Measurements from ENCODE around the gene BLVRA.
"Not testable (repeated sequence)": the region's sequence is repeated elsewhere in the genome, so short reads cannot be mapped to it uniquely, and the experiment has no call there.

The BLVRA gene

GRCh38 chr7:43823941-43824340 lies 65.5 kb downstream of the BLVRA start:
- no peak overlapping the region for H3K4me3 Mint-ChIP-seq
- no peak for DNase-seq
- H3K27me3 Mint-ChIP-seq, result peaks cover 60% of the 10 kb centered on the region
- H3K4me1 Mint-ChIP-seq, result no peaks in the 10 kb centered on the region
- H3K27ac Mint-ChIP-seq, result no peak overlapping the region
- CTCF ChIA-PET, result interaction anchor here (1.0 to 1.5 kb wide), 2 partner anchors 14 to 242 kb away, joined by 4 to 5 read pairs; no protein-coding TSS in a partner anchor
- no peaks in the 10 kb centered on the region for H3K9me3 Mint-ChIP-seq
- H3K36me3 Mint-ChIP-seq, result no peaks in the 10 kb centered on the region

DNA sequence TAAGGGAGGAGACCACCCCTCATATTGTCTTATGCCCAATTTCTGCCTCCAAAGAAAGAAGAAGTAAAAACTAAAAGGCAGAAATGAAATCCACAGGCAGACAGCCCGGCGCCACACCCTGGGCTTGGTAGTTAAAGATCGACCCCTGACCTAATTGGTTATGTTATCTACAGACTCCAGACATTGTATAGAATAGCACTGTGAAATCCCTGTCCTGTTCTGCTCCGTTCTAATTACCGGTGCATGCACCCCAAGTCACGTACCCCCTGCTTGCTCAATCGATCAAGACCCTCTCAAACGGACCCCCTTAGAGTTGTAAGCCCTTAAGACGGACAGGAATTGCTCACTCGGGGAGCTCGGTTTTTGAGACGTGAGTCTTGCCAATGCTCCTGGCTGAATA lies 66.0 kb downstream of the BLVRA start:
- peaks cover 62% of the 10 kb centered on the region for H3K27me3 Mint-ChIP-seq
- H3K9me3 Mint-ChIP-seq, H3K27ac Mint-ChIP-seq, H3K4me1 Mint-ChIP-seq, DNase-seq, H3K36me3 Mint-ChIP-seq, H3K4me3 Mint-ChIP-seq: not testable (repeated sequence)
- CTCF ChIA-PET, result interaction anchor here (1.0 to 1.5 kb wide), 3 partner anchors 13 to 242 kb away, joined by 4 to 5 read pairs (median 4); no protein-coding TSS in a partner anchor

- CTCF ChIA-PET, result interaction anchor here (0.8 to 1.5 kb wide), 3 partner anchors 9 to 243 kb away, joined by 3 to 5 read pairs (median 4); no protein-coding TSS in a partner anchor
- Mint-ChIP-seq H3K27ac (no peak overlapping the region), H3K4me3 (no peak overlapping the region), H3K27me3 (peaks cover 64% of the 10 kb centered on the region), H3K9me3 (no peaks in the 10 kb centered on the region), H3K4me1 (no peaks in the 10 kb centered on the region), H3K36me3 (no peaks in the 10 kb centered on the region)
- no peak for DNase-seq
These were observed 66.5 kb downstream of the BLVRA start for GRCh38 chr7:43824963-43825362.

GRCh38 chr7:43825391-43825808 lies 66.9 kb downstream of the BLVRA start:
- CTCF ChIA-PET, result interaction anchor here (0.8 to 1.5 kb wide), 3 partner anchors 9 to 243 kb away, joined by 3 to 5 read pairs (median 4); no protein-coding TSS in a partner anchor
- H3K9me3 Mint-ChIP-seq, result no peaks in the 10 kb centered on the region
- DNase-seq, result no peak
- H3K36me3 Mint-ChIP-seq, result no peaks in the 10 kb centered on the region
- peaks cover 61% of the 10 kb centered on the region for H3K27me3 Mint-ChIP-seq
- no peak overlapping the region for H3K27ac Mint-ChIP-seq
- no peak overlapping the region for H3K4me3 Mint-ChIP-seq
- H3K4me1 Mint-ChIP-seq, result no peaks in the 10 kb centered on the region

DNA sequence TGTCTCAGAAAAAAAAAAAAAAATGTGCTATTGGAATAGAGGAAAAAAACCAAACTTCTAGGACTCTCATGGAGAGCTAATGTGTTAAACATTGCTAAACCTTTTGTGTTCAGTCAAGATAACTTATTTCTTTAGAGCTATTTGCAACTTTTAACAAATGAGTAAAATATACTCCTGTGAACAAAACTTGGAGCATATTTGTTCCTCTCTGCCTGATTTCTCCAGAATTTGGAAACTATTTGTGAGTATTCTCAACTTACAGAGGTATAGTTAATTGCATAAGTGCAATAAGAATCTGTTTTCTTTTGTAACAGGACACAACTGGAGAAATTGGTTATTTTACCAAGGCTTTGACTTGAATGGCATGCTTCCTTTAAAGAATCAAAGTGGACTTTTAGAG lies 72.4 kb downstream of the BLVRA start:
- H3K27ac Mint-ChIP-seq, H3K36me3 Mint-ChIP-seq, H3K4me3 Mint-ChIP-seq, H3K9me3 Mint-ChIP-seq, DNase-seq, CTCF ChIA-PET: not testable (repeated sequence)
- Mint-ChIP-seq H3K4me1 (peaks cover 15% of the 10 kb centered on the region), H3K27me3 (peaks cover 39% of the 10 kb centered on the region)

- peak; percentile 40 for DNase-seq
- Mint-ChIP-seq H3K4me1 (peaks cover 21% of the 10 kb centered on the region), H3K27me3 (peaks cover 36% of the 10 kb centered on the region), H3K4me3 (peak overlapping the region; percentile 60), H3K9me3 (peaks cover 3% of the 10 kb centered on the region), H3K27ac (peak overlapping the region; percentile 61), H3K36me3 (peaks cover 2% of the 10 kb centered on the region)
- CTCF ChIA-PET, result interaction anchor here (0.6 to 2.5 kb wide), 4 partner anchors 9 to 328 kb away, joined by 3 to 7 read pairs (median 4); partner anchors contain the start of gene STK17A
These were observed 76.2 kb downstream of the BLVRA start for GRCh38 chr7:43834463-43835251.

GRCh38 chr7:43838201-43838658 lies 79.8 kb downstream of the BLVRA start:
- Mint-ChIP-seq H3K27ac (no peak overlapping the region), H3K4me1 (peaks cover 21% of the 10 kb centered on the region), H3K9me3 (no peaks in the 10 kb centered on the region), H3K4me3 (no peak overlapping the region), H3K36me3 (no peaks in the 10 kb centered on the region), H3K27me3 (peaks cover 38% of the 10 kb centered on the region)
- CTCF ChIA-PET, result interaction anchor here (0.6 to 4.0 kb wide), 38 partner anchors 9 to 1897 kb away, joined by 3 to 47 read pairs (median 4); partner anchors contain the start of genes BLVRA, COA1, MRPL32 and PSMA2
- DNase-seq, result no peak

GRCh38 chr7:43843296-43843695 lies 84.8 kb downstream of the BLVRA start:
- no peaks in the 10 kb centered on the region for H3K36me3 Mint-ChIP-seq
- H3K9me3 Mint-ChIP-seq, result no peaks in the 10 kb centered on the region
- DNase-seq, result no peak
- peaks cover 29% of the 10 kb centered on the region for H3K27me3 Mint-ChIP-seq
- H3K4me3 Mint-ChIP-seq, result no peak overlapping the region
- peaks cover 6% of the 10 kb centered on the region for H3K4me1 Mint-ChIP-seq
- H3K27ac Mint-ChIP-seq, result no peak overlapping the region
- CTCF ChIA-PET, result no interaction called here

DNA sequence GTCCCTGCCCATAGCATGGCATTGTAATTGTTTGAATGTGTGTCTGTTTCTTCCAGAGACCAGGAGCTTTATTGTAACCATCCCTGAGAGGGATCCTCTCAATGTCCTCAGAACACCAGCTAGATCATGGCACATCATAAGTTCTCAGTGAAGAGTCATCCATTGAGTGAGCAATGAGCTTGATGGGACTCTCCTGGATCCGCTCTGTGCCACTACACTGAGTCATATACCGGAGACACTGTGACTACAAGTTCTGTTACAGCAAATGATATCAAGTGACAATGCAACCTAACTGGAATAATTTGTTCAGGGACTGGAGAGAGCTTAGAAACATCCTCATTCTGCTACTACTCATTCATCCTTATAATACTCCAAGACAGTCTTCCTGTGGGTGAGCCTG lies 85.8 kb downstream of the BLVRA start:
- DNase-seq, result no peak
- CTCF ChIA-PET, result no interaction called here
- Mint-ChIP-seq H3K27ac (no peak overlapping the region), H3K36me3 (no peaks in the 10 kb centered on the region), H3K9me3 (no peaks in the 10 kb centered on the region), H3K27me3 (peaks cover 23% of the 10 kb centered on the region), H3K4me1 (no peaks in the 10 kb centered on the region), H3K4me3 (no peak overlapping the region)

DNA sequence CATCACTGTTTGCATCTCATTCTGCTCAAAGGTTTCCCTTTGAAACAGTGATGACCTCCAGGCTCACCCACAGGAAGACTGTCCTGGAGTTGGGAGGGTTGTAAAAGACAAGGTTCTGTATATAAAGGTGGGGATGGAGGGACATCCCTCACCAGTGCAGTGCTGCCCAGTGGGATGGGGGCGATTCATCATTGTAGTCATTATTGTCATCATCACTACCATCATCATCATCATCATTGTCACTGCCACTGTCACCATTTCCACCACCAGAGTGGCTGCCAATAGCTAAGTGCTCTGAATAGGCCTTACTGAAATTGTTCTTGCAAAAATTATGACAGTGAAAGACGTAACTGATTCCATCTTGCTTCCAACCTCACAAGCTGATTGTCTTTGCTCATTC lies 86.2 kb downstream of the BLVRA start:
- CTCF ChIA-PET, result no interaction called here
- peaks cover 23% of the 10 kb centered on the region for H3K27me3 Mint-ChIP-seq
- no peak overlapping the region for H3K4me3 Mint-ChIP-seq
- no peaks in the 10 kb centered on the region for H3K36me3 Mint-ChIP-seq
- no peak overlapping the region for H3K27ac Mint-ChIP-seq
- no peaks in the 10 kb centered on the region for H3K9me3 Mint-ChIP-seq
- H3K4me1 Mint-ChIP-seq, result no peaks in the 10 kb centered on the region
- no peak for DNase-seq

DNA sequence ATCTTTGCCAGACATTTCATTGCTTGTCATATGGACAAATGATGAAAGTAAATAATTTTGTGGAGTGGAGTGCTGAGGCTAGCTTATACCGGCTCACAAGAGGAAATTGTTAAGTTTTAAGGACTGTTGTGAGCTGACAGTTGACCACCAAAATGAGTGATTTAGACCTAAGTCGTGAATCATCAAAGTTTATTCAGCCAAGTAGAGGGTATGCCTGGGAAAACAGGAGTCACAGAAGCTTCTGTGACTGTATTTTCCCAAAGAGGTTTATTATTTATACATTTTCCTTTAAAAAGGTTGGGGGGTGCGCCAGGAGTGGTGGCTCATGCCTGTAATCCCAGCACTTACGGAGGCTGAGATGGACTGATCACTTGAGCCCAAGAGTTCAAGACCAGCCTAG lies 89.0 kb downstream of the BLVRA start:
- no peak overlapping the region for H3K4me3 Mint-ChIP-seq
- no peak for DNase-seq
- peaks cover 2% of the 10 kb centered on the region for H3K4me1 Mint-ChIP-seq
- no peaks in the 10 kb centered on the region for H3K36me3 Mint-ChIP-seq
- no peaks in the 10 kb centered on the region for H3K9me3 Mint-ChIP-seq
- peaks cover 28% of the 10 kb centered on the region for H3K27me3 Mint-ChIP-seq
- CTCF ChIA-PET, result interaction anchor here (0.9 to 3.3 kb wide), 4 partner anchors 8 to 129 kb away, joined by 3 to 14 read pairs (median 8); no protein-coding TSS in a partner anchor
- no peak overlapping the region for H3K27ac Mint-ChIP-seq

GRCh38 chr7:43849047-43849446 lies 90.6 kb downstream of the BLVRA start:
- H3K27me3 Mint-ChIP-seq, result peaks cover 24% of the 10 kb centered on the region
- DNase-seq, result no peak
- CTCF ChIA-PET, result interaction anchor here (1.1 to 3.3 kb wide), 4 partner anchors 10 to 94 kb away, joined by 3 to 14 read pairs (median 8); no protein-coding TSS in a partner anchor
- H3K4me1 Mint-ChIP-seq, result peaks cover 2% of the 10 kb centered on the region
- no peak overlapping the region for H3K4me3 Mint-ChIP-seq
- no peak overlapping the region for H3K27ac Mint-ChIP-seq
- H3K9me3 Mint-ChIP-seq, result no peaks in the 10 kb centered on the region
- no peaks in the 10 kb centered on the region for H3K36me3 Mint-ChIP-seq

- no peak for DNase-seq
- Mint-ChIP-seq H3K4me1 (peaks cover 2% of the 10 kb centered on the region), H3K27me3 (peaks cover 24% of the 10 kb centered on the region), H3K4me3 (no peak overlapping the region), H3K27ac (no peak overlapping the region), H3K36me3 (no peaks in the 10 kb centered on the region), H3K9me3 (no peaks in the 10 kb centered on the region)
- CTCF ChIA-PET, result interaction anchor here (3.3 kb wide), 1 partner anchor 12 kb away, joined by 14 read pairs; no protein-coding TSS in a partner anchor
These were observed 92.1 kb downstream of the BLVRA start for GRCh38 chr7:43850348-43851116.

GRCh38 chr7:43851805-43852204 lies 93.3 kb downstream of the BLVRA start:
- Mint-ChIP-seq H3K27ac (no peak overlapping the region), H3K36me3 (no peaks in the 10 kb centered on the region), H3K4me3 (no peak overlapping the region), H3K27me3 (peaks cover 15% of the 10 kb centered on the region), H3K4me1 (peaks cover 2% of the 10 kb centered on the region), H3K9me3 (no peaks in the 10 kb centered on the region)
- CTCF ChIA-PET, result interaction anchor here (1.1 kb wide), 1 partner anchor 12 kb away, joined by 4 read pairs; no protein-coding TSS in a partner anchor
- DNase-seq, result no peak
